ENCODE results near the gene MRLN.

DNA sequence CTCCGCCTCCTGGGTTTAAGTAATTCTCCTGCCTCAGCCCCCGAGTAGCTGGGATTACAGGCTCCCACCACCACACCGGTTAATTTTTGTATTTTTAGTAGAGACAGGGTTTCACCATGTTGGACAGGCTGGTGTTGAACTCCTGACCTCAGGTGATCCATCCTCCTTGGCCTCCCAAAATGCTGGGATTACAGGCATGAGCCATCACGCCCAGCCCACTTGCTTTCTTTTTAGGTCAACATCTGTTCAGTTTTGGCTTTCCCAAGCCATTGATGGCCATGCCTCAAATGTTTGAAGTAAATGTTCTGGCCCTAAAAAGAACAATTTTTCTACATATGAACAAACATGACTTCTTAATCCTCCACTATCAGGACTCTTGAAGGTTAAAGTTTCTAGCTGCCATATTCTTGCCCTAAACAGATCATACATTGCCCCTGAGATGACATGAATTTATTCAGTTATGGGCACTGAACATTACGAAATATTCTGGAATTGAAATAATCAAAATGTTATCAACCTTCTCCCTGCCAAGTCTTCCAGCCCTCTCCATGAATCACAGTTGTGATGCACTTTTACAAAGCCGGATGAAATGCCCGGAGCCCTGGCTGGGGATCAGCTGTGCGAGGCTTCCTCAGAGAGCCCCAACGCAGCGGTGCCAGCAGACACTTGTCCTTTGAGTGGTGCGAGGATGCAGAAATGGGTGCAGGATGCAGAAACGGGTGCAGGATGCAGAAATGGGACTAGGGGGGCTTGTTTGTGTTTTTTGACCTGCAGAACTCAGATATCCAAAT lies 2.9 kb downstream of the MRLN start:
- TF ChIP-seq, protein P1, sequence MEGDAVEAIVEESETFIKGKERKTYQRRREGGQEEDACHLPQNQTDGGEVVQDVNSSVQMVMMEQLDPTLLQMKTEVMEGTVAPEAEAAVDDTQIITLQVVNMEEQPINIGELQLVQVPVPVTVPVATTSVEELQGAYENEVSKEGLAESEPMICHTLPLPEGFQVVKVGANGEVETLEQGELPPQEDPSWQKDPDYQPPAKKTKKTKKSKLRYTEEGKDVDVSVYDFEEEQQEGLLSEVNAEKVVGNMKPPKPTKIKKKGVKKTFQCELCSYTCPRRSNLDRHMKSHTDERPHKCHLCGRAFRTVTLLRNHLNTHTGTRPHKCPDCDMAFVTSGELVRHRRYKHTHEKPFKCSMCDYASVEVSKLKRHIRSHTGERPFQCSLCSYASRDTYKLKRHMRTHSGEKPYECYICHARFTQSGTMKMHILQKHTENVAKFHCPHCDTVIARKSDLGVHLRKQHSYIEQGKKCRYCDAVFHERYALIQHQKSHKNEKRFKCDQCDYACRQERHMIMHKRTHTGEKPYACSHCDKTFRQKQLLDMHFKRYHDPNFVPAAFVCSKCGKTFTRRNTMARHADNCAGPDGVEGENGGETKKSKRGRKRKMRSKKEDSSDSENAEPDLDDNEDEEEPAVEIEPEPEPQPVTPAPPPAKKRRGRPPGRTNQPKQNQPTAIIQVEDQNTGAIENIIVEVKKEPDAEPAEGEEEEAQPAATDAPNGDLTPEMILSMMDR (optimal IDR thresholded peaks at IDR 0.05 in 1 of 3, IDR thresholded peaks at IDR 0.05 in 1 of 3, conservative IDR thresholded peaks at IDR 0.05 in 1 of 3; ENCODE audit: extremely low read depth in 1 of 3, insufficient read depth in 2 of 3, low read length in 3 of 3), result no peak
- TF ChIP-seq EZH2 (IDR thresholded peaks at IDR 0.05; ENCODE audit: low read length), result no peak
